ENCODE measurements around the gene PPP3CA. TPM values are rescaled to one million over a fixed set of nuclear protein-coding genes. Genes with fewer than 3 reads are reported as not detected.

Gene PPP3CA
- polyA plus RNA-seq, 1 donor from 2014 or later: 18.0 TPM

DNA sequence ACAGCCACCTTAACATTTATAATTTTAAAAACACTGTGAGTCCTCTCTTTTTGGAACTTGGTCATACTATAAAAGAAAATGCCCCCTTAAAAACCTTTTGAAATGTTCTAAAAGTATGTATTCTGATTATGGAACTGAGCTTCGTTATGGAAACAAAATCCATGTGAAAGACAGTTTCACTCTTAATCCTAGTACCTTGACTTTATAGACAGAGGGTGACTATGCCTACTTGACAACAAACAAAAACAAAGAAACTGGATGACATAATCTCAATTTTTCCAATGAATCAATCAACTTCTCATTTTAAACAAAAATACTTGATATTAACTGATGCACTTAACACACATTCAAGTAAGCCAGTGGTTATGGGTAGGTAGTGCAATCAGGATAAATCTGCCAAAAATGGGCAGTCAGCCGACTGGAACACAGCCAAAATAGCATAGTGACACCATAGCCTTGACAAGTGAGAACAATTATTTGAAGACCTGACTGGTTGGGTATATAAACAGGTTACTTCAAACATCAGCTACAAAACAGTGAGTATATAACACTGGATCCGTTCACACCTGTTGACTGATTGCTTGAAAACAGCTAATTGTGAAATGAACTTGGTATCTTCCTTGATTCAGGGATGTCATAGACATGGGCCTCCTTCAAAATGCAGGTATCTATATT, 265.5 kb downstream of the PPP3CA start:
- no peaks in the 10 kb centered on the region for H3K9me3 Mint-ChIP-seq
- peaks cover 1% of the 10 kb centered on the region for H3K36me3 Mint-ChIP-seq
- no peak overlapping the region for H3K4me3 Mint-ChIP-seq
- no peaks in the 10 kb centered on the region for H3K27me3 Mint-ChIP-seq
- H3K27ac Mint-ChIP-seq: no peak overlapping the region
- peaks cover 12 to 24% (median 14%) of the 10 kb centered on the region in 3 donors for H3K4me1 Mint-ChIP-seq

GRCh38 chr4:101081166-101081565, 266.2 kb downstream of the PPP3CA start:
- Mint-ChIP-seq H3K4me3 (no peak overlapping the region), H3K27ac (no peak overlapping the region), H3K36me3 (peaks cover 1% of the 10 kb centered on the region), H3K27me3 (no peaks in the 10 kb centered on the region), H3K4me1 (peaks cover 11 to 21% (median 15%) of the 10 kb centered on the region in 3 donors), H3K9me3 (no peaks in the 10 kb centered on the region)

DNA sequence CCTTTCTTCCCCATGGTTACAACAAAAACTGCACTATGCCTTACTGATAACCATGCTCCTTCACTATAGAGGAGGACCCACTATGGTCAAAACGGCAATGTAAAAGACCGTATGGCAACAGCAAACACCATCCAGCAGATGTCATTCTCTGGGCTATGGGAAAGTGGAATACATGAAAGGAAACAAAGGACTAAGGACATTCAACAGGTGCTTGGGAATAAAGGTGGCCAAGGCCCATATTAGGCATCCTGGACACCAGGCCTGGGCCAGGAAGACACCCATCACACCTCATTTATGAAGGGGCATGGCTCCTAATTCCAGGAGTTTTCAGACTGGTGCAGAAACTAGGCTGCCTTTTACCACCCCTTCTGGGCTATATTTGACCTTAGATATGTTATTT, 268.4 kb downstream of the PPP3CA start:
- no peaks in the 10 kb centered on the region for H3K27me3 Mint-ChIP-seq
- H3K27ac Mint-ChIP-seq: peak overlapping the region in 1 of 3 donors; percentile 48
- H3K36me3 Mint-ChIP-seq: peaks cover 6% of the 10 kb centered on the region
- H3K9me3 Mint-ChIP-seq: no peaks in the 10 kb centered on the region
- H3K4me1 Mint-ChIP-seq: peaks cover 0 to 9% (median 6%) of the 10 kb centered on the region in 3 donors
- H3K4me3 Mint-ChIP-seq: no peak overlapping the region

- H3K4me1 Mint-ChIP-seq: peaks cover 0 to 7% (median 2%) of the 10 kb centered on the region in 3 donors
- peaks cover 6% of the 10 kb centered on the region for H3K36me3 Mint-ChIP-seq
- H3K9me3 Mint-ChIP-seq: no peaks in the 10 kb centered on the region
- no peak overlapping the region for H3K4me3 Mint-ChIP-seq
- no peaks in the 10 kb centered on the region for H3K27me3 Mint-ChIP-seq
- no peak overlapping the region for H3K27ac Mint-ChIP-seq
Observed at GRCh38 chr4:101076032-101076431, 271.3 kb downstream of the PPP3CA start.

DNA sequence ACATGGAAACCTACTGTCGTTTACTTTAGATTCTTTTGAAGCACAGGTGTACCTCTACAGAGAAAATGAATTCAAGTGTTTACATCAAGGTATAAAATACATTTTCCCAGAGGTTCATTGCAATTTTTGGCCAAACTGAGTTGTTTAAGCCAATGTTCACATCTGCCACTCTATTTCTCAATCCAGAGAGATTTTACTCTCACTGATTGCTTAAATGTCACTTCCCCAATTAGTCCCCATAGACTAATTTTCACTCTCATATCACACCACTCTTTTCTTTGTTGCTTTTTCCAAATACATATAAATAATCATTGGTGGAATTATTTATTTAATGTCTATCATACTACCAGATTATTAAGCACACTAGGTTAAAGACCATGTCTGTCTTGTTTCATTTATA, 271.8 kb downstream of the PPP3CA start:
- Mint-ChIP-seq H3K27me3 (no peaks in the 10 kb centered on the region), H3K27ac (no peak overlapping the region), H3K36me3 (peaks cover 6% of the 10 kb centered on the region), H3K9me3 (no peaks in the 10 kb centered on the region), H3K4me1 (peaks cover 0 to 7% (median 2%) of the 10 kb centered on the region in 3 donors), H3K4me3 (no peak overlapping the region)

DNA sequence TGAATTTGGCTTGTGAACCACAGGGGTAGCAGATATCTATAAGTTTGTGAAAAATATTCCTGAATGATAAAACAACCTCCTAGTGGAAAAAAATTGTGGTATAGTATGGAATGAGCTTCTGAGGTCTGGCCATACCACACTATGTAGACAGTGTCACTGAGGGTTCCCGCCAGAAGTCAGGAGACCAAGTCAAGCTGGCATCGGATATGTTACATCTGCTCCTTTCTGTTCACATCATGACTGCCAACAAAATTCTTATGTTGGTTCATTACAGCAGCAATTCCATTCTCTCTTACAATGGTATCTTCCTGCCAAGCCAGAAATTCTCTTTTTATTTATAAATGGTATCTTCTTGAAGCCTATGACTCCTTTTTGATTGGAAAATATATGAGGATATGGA, 273.0 kb downstream of the PPP3CA start:
- no peak overlapping the region for H3K27ac Mint-ChIP-seq
- no peaks in the 10 kb centered on the region for H3K9me3 Mint-ChIP-seq
- H3K27me3 Mint-ChIP-seq: no peaks in the 10 kb centered on the region
- peaks cover 5% of the 10 kb centered on the region for H3K36me3 Mint-ChIP-seq
- no peak overlapping the region for H3K4me3 Mint-ChIP-seq
- peaks cover 3 to 7% (median 4%) of the 10 kb centered on the region in 3 donors for H3K4me1 Mint-ChIP-seq

GRCh38 chr4:101071241-101071640, 276.1 kb downstream of the PPP3CA start:
- Mint-ChIP-seq H3K36me3 (peaks cover 5% of the 10 kb centered on the region), H3K9me3 (no peaks in the 10 kb centered on the region), H3K27me3 (no peaks in the 10 kb centered on the region), H3K27ac (no peak overlapping the region), H3K4me1 (peaks cover 1 to 5% (median 4%) of the 10 kb centered on the region in 3 donors), H3K4me3 (no peak overlapping the region)

DNA sequence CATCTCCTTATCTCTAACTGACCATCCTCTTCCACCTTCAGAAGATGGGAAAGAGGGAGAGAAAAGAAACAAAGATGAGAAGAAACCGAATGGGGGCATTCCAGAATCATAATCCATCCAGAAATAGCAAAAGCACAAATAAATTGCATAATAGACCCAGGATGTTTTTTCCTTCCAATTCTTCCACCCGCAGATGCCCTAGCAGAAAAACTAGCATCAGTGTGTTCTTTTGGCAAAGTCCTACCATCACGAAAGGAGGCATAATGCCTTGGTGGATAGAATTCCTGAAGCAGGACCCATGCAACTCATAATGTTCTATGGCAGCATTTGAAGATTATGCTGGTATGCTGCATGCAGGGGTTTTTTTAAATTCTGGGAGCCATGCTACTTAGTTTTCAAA, 279.2 kb downstream of the PPP3CA start:
- H3K9me3 Mint-ChIP-seq: no peaks in the 10 kb centered on the region
- no peaks in the 10 kb centered on the region for H3K27me3 Mint-ChIP-seq
- no peak overlapping the region for H3K4me3 Mint-ChIP-seq
- peaks cover 3 to 4% (median 4%) of the 10 kb centered on the region in 3 donors for H3K4me1 Mint-ChIP-seq
- peaks cover 3% of the 10 kb centered on the region for H3K36me3 Mint-ChIP-seq
- no peak overlapping the region for H3K27ac Mint-ChIP-seq

GRCh38 chr4:101067383-101067782, 279.9 kb downstream of the PPP3CA start:
- Mint-ChIP-seq H3K9me3 (no peaks in the 10 kb centered on the region), H3K27ac (no peak overlapping the region), H3K4me3 (no peak overlapping the region)

DNA sequence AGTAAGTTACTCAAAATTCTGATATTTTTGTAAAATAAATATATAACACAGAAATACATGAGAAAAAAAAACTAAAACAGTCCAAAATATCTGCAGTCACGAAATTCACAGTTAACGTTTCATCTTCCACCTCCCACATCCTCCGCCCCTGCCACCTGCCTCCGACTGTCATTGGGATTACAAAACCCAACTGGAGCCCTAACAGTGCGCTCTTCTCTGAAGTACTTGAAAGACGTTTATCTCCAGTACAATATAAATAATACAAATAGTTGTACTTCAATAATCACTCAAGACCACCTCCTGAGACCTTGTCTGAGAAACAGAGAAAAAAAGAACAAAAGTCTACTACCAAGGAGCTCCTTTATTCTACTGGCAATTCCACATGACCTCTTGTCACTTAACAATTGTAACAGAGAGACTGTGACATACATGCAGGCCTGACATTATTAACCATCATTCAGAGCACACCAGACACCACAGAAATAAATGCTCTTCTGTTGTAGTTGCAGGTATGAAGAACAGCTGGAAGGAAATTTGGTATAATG, 280.6 kb downstream of the PPP3CA start:
- H3K9me3 Mint-ChIP-seq: no peaks in the 10 kb centered on the region
- no peak overlapping the region for H3K27ac Mint-ChIP-seq
- peaks cover 3 to 5% (median 4%) of the 10 kb centered on the region in 3 donors for H3K4me1 Mint-ChIP-seq
- peaks cover 3% of the 10 kb centered on the region for H3K36me3 Mint-ChIP-seq
- H3K27me3 Mint-ChIP-seq: no peaks in the 10 kb centered on the region
- H3K4me3 Mint-ChIP-seq: no peak overlapping the region

More at GRCh38 chr4:101067383-101067782, 279.9 kb downstream of the PPP3CA start:
- H3K4me1 Mint-ChIP-seq: peaks cover 3 to 4% (median 4%) of the 10 kb centered on the region in 3 donors
- H3K36me3 Mint-ChIP-seq: peaks cover 3% of the 10 kb centered on the region
- no peaks in the 10 kb centered on the region for H3K27me3 Mint-ChIP-seq

DNA sequence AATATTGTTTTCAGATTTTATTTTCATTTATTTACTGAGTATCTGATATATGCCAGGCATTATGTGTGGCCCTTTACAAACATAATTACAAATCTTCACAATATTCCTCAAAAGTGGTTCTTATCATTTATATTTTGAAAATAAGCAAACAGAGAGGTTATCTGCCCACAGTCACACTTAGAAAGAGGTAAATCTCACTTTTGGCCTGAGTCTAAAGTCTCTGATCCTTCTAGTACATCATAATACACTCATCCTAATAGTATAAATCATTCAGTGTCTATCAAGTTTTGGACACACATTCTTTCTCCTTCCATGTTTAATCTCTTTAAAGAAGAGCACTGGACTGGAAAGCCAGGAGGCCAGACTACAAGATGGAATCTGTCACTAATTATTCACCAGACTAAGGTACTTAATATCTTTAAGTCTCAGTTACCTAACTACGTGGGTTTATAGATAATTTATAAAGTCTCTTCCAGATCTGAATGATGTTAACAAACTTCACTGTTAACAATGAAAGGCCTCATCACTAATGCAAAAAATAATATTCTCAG, 281.3 kb downstream of the PPP3CA start:
- no peak overlapping the region for H3K4me3 Mint-ChIP-seq
- peaks cover 3% of the 10 kb centered on the region for H3K36me3 Mint-ChIP-seq
- no peak overlapping the region for H3K27ac Mint-ChIP-seq
- no peaks in the 10 kb centered on the region for H3K27me3 Mint-ChIP-seq
- H3K4me1 Mint-ChIP-seq: peaks cover 3 to 5% (median 4%) of the 10 kb centered on the region in 3 donors
- H3K9me3 Mint-ChIP-seq: no peaks in the 10 kb centered on the region

DNA sequence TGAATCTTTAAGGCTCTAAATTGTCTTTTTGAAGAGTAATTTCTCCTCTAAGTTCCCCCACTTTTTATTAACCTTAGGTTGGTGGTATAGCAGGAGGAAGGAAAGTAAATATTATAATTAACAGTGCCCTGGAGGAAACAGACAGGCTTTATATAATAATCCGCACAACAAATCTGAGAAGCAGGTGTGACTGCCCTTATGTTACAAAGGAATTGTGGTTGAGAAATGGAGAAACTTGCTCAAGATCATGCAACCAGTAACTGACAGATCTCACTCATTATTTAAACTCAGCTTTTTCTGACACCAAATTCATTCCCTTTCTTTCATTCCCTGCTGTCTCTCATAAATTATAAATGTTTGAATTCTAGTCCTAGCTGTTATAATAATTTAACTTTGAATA, 282.0 kb downstream of the PPP3CA start:
- no peaks in the 10 kb centered on the region for H3K27me3 Mint-ChIP-seq
- H3K9me3 Mint-ChIP-seq: no peaks in the 10 kb centered on the region
- H3K36me3 Mint-ChIP-seq: peaks cover 3% of the 10 kb centered on the region
- H3K4me1 Mint-ChIP-seq: peaks cover 3 to 5% (median 4%) of the 10 kb centered on the region in 3 donors
- H3K27ac Mint-ChIP-seq: no peak overlapping the region
- no peak overlapping the region for H3K4me3 Mint-ChIP-seq

- peaks cover 0 to 3% (median 3%) of the 10 kb centered on the region in 3 donors for H3K4me1 Mint-ChIP-seq
- no peaks in the 10 kb centered on the region for H3K27me3 Mint-ChIP-seq
- H3K36me3 Mint-ChIP-seq: peaks cover 6% of the 10 kb centered on the region
- H3K27ac Mint-ChIP-seq: peak overlapping the region in 1 of 3 donors; percentile 46
- H3K9me3 Mint-ChIP-seq: no peaks in the 10 kb centered on the region
- H3K4me3 Mint-ChIP-seq: no peak overlapping the region
Observed at GRCh38 chr4:101064541-101065180, 282.7 kb downstream of the PPP3CA start.

- H3K27me3 Mint-ChIP-seq: no peaks in the 10 kb centered on the region
- H3K9me3 Mint-ChIP-seq: no peaks in the 10 kb centered on the region
- H3K36me3 Mint-ChIP-seq: peaks cover 6% of the 10 kb centered on the region
- H3K27ac Mint-ChIP-seq: peak overlapping the region in 1 of 3 donors; percentile 19
- H3K4me3 Mint-ChIP-seq: no peak overlapping the region
- H3K4me1 Mint-ChIP-seq: peaks cover 0 to 7% (median 2%) of the 10 kb centered on the region in 3 donors
Observed at GRCh38 chr4:101055392-101055791, 291.9 kb downstream of the PPP3CA start.

- no peaks in the 10 kb centered on the region for H3K9me3 Mint-ChIP-seq
- H3K36me3 Mint-ChIP-seq: peaks cover 1% of the 10 kb centered on the region
- peaks cover 0 to 5% (median 2%) of the 10 kb centered on the region in 3 donors for H3K4me1 Mint-ChIP-seq
- no peak overlapping the region for H3K4me3 Mint-ChIP-seq
- no peak overlapping the region for H3K27ac Mint-ChIP-seq
- no peaks in the 10 kb centered on the region for H3K27me3 Mint-ChIP-seq
Observed at GRCh38 chr4:101050837-101051205, 296.5 kb downstream of the PPP3CA start.

Measured in IgD-negative memory B cell (primary cell).